Spinal cord (tissue), 10 donors: Measurements from ENCODE around the gene CPVL. TPM values are rescaled to one million over a fixed set of nuclear protein-coding genes. Genes with fewer than 3 reads are reported as not detected.
"Not testable (repeated sequence)": the region's sequence is repeated elsewhere in the genome, so short reads cannot be mapped to it uniquely, and the experiment has no call there.

Experiments used
- DNase-seq, 6 donors: peaks; one replicate each; pipeline versions ENCODE4 v3.0.0 to v3.0.0-alpha.2; 2013 to 2015; ENCODE audit warnings: low spot score in 6 of 6, low read depth in 4 of 6
- H3K27ac ChIP-seq: one replicate; pipeline ENCODE4 v1.5.1; 2013; ENCODE audit warnings: low read depth, low read length, control low read depth
- H3K27me3 ChIP-seq: one replicate; pipeline ENCODE4 v1.6.1; 2013; ENCODE audit warnings: low read length; ENCODE audit not compliant: control insufficient read depth, insufficient read depth
- H3K36me3 ChIP-seq: one replicate; pipeline ENCODE4 v1.6.1; 2013; ENCODE audit warnings: low read length; ENCODE audit not compliant: control insufficient read depth, insufficient read depth
- H3K4me1 ChIP-seq: one replicate; pipeline ENCODE4 v1.6.1; 2013; ENCODE audit warnings: low read length; ENCODE audit not compliant: control insufficient read depth, insufficient read depth
- H3K4me3 ChIP-seq: one replicate; pipeline ENCODE4 v1.5.1; 2013; ENCODE audit warnings: low read depth, low read length, control low read depth
- H3K9me3 ChIP-seq: one replicate; pipeline ENCODE4 v1.6.1; 2013; ENCODE audit warnings: low read length; ENCODE audit not compliant: control insufficient read depth, insufficient read depth
- WGBS: methylation state at CpG from one replicate; pipeline ENCODE4 v1.1.5; 2013; ENCODE audit warnings: missing lambda C conversion rate; ENCODE audit not compliant: insufficient coverage; 5-methylcytosine and 5-hydroxymethylcytosine counted together
- polyA plus RNA-seq, 2 donors: library from polyadenylated mRNA; unstranded; fragments of 120-200 nt; gene quantifications; one replicate each; pipeline ENCODE4 v1.2.1, GENCODE V29; 2013; ENCODE audit not compliant: insufficient read length in 2 of 2
- total RNA-seq, 2 donors: library from RNA; depleted of rRNA in 1 of 2; stranded (reverse); fragments of 120-200 nt in 1 of 2; fragments of >200 nt in 1 of 2; gene quantifications; one replicate each; pipeline versions ENCODE4 v1.2.3 to v1.2.4, GENCODE V29; 2013 to 2014
- donor health status: healthy.

Gene CPVL
- total and polyA plus RNA-seq, 4 donors: 14.2 to 42.2 (median 14.9) TPM

GRCh38 chr7:29102558-29103151 is 43.7 kb downstream of the CPVL start:
- peak in 5 of 6 donors; percentile 46 to 84 (median 62) for DNase-seq
- H3K9me3 ChIP-seq: no peaks in the 10 kb centered on the region
- H3K4me1 ChIP-seq: no peaks in the 10 kb centered on the region
- H3K4me3 ChIP-seq: no peak overlapping the region
- no peaks in the 10 kb centered on the region for H3K27me3 ChIP-seq
- WGBS: 0% methylated on average over 3 of the region's 7 CpGs
- H3K27ac ChIP-seq: no peak overlapping the region
- no peaks in the 10 kb centered on the region for H3K36me3 ChIP-seq

DNA sequence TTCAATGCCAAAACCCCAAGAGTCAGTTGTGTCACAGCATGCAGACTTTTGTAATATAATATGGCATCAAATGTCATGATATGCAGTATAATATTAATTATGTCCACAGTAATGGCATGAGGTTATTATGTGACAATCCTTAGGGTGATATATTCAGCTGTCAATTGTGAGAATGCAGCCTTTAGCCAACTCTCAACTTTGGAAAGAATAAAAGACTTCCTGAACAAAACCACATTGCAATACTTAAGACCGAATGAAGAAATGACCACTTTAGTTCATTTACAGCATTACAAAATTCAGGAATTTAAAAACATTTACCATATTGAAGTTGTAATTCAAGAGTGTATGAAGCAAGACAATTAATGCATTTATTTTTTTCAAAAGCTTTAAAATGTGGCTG is 45.4 kb downstream of the CPVL start:
- no peak for DNase-seq
- Histone ChIP-seq H3K27me3 (no peaks in the 10 kb centered on the region), H3K4me3 (no peak overlapping the region), H3K9me3 (no peaks in the 10 kb centered on the region), H3K4me1 (no peaks in the 10 kb centered on the region), H3K36me3 (no peaks in the 10 kb centered on the region), H3K27ac (no peak overlapping the region)
- WGBS: no CpG with 5 or more reads among the region's 1 CpG

DNA sequence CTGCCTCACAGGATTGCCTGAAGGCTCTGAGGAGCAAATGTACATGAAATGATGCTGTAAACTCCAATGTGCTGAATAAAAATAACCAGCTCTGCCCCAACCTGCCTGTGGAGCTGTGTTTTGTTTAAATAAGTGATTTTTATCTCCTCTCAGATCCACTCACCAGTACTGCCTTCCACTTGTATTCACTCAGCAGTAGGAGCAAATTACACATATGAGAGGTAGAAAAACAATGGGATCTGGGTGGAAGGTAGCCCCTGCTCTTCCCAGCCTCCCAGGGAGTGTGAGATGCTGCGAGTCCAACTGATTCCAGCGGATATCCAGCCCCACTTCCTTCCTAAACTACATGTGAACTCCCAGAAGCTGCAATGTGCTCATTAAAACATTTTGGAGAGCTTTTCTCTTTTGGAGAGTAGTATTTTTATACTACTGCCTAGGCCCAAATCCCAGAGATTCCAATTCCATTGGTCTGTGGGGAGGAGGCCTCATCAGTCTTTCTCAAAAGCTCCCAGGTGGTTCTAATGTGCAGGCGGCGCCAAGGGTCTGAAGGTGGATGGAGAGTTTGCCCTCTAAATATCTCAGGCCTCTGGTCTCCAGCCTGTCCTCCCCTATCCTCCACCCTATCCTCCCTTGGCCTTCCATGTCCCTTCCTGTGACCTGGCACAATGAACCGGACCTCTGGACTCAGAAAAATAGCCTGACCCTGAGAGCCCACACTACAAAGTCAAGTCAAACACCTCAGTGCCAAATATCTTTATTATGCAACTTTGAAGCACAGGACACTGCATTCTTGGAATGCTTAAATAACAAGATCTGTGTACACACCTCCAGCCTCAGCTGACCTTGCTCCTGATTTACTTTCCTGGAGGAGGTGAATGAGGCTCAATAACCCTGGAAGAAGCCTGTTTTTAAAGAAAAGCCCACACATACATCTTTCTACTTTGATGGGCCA is 46.2 kb downstream of the CPVL start:
- Histone ChIP-seq H3K27me3 (no peaks in the 10 kb centered on the region), H3K27ac (no peak overlapping the region), H3K4me3 (no peak overlapping the region), H3K36me3 (no peaks in the 10 kb centered on the region), H3K9me3 (no peaks in the 10 kb centered on the region), H3K4me1 (no peaks in the 10 kb centered on the region)
- no peak for DNase-seq
- WGBS: 100% methylated on average over 1 of the region's 5 CpGs

GRCh38 chr7:29096446-29096730 is 49.9 kb downstream of the CPVL start:
- WGBS: 83% methylated on average over 4 of the region's 5 CpGs
- H3K36me3 ChIP-seq: no peaks in the 10 kb centered on the region
- H3K27me3 ChIP-seq: no peaks in the 10 kb centered on the region
- no peak overlapping the region for H3K27ac ChIP-seq
- no peaks in the 10 kb centered on the region for H3K9me3 ChIP-seq
- peak in 1 of 6 donors; percentile 73 for DNase-seq
- no peak overlapping the region for H3K4me3 ChIP-seq
- peaks cover under 1% of the 10 kb centered on the region for H3K4me1 ChIP-seq

- Histone ChIP-seq H3K36me3 (no peaks in the 10 kb centered on the region), H3K9me3 (no peaks in the 10 kb centered on the region), H3K27me3 (no peaks in the 10 kb centered on the region), H3K27ac (no peak overlapping the region), H3K4me1 (peaks cover 4% of the 10 kb centered on the region), H3K4me3 (no peak overlapping the region)
- DNase-seq: no peak
- 70% methylated on average over 4 of the region's 8 CpGs for WGBS
Measured at GRCh38 chr7:29095631-29096445, 50.5 kb downstream of the CPVL start.

DNA sequence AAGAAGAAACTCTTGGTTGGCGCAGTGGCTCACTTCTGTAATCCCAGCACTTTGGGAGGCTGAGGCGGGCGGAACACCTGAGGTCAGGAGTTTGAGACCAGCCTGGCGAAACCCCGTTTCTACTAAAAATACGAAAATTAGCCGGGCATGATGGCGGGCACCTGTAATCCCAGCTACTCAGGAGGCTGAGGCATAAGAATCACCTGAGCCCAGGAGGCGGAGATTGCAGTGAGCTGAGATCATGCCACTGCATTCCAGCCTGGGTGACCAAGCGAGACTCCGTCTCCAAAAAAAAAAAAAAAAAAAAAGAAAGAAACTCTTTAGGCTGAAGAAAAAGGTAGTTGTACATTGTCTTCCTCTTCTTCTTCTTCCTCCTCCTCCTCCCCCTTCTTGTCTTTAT is 53.2 kb downstream of the CPVL start:
- not testable (repeated sequence) for H3K9me3 ChIP-seq, H3K27ac ChIP-seq, H3K36me3 ChIP-seq, DNase-seq, H3K4me3 ChIP-seq, H3K27me3 ChIP-seq, H3K4me1 ChIP-seq
- WGBS: 97% methylated on average over 6 of the region's 11 CpGs

DNA sequence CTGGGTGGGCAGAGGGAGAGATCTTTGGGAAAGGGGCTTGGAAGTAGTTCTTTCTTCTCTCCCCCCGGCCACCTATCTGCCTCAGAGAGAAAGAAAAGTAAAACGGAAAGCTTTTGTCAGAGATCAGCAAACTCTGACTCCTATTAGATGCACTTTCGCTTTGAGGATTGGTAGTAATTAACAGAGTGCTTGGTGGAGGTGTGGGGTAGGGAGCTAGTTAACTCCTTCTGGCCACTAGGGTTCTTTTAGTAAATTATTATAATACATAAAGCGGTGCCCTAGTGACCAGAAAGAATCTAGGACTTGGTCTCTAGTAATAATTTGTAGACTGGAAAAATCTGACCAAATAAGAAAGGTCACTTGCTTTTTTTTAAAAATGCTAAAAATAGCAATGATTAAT is 54.6 kb downstream of the CPVL start:
- no peak for DNase-seq
- no peaks in the 10 kb centered on the region for H3K9me3 ChIP-seq
- H3K27me3 ChIP-seq: no peaks in the 10 kb centered on the region
- no CpG with 5 or more reads among the region's 4 CpGs for WGBS
- no peaks in the 10 kb centered on the region for H3K36me3 ChIP-seq
- peak overlapping the region; percentile 64 for H3K27ac ChIP-seq
- peaks cover 10% of the 10 kb centered on the region for H3K4me1 ChIP-seq
- H3K4me3 ChIP-seq: peak overlapping the region; percentile 7

GRCh38 chr7:29090836-29091601 is 55.3 kb downstream of the CPVL start:
- peak in 5 of 6 donors; percentile 24 to 90 (median 42) for DNase-seq
- Histone ChIP-seq H3K27ac (peak overlapping the region; percentile 64), H3K4me1 (peaks cover 10% of the 10 kb centered on the region), H3K27me3 (no peaks in the 10 kb centered on the region), H3K9me3 (no peaks in the 10 kb centered on the region), H3K36me3 (no peaks in the 10 kb centered on the region), H3K4me3 (peak overlapping the region; percentile 7)
- WGBS: 14% methylated on average over 5 of the region's 10 CpGs

DNA sequence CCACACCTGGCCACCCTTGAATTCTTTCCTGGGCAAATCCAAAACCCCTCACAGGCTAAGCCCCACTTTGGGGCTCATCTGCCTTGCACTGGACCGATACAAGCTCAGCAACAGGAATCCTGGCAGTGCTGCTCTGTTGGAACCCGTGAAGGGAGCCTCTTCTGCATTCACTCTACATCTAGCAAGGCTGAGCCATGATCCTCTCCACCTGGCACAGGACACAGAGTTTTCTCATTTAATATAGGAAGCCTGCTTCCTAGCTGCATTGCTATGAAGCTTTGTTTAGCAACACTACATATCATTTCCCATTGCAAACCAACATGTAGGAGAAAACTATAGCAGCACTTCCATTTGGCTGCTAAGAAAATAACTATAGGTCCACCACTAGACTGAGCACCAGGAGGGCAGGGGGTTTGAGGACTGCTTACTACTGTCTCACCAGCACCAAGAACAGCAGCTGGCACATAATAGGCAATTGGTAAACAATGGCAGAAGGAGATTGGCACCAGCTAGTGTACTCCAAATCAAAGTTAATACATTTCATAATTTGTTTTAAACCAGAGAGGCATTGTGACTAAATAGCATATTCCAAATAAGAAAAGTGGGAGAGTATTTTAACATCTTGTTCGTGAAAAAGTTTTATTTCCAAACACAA is 56.1 kb downstream of the CPVL start:
- Histone ChIP-seq H3K27ac (no peak overlapping the region), H3K4me3 (no peak overlapping the region), H3K4me1 (peaks cover 10% of the 10 kb centered on the region), H3K9me3 (no peaks in the 10 kb centered on the region), H3K27me3 (no peaks in the 10 kb centered on the region), H3K36me3 (no peaks in the 10 kb centered on the region)
- no peak for DNase-seq
- WGBS: 55% methylated on average over 2 of the region's 3 CpGs
